ENCODE results near the gene HAPLN1.
A peak's percentile ranks its signal among the peaks of the same experiment; 100 is the strongest.

The HAPLN1 gene

DNA sequence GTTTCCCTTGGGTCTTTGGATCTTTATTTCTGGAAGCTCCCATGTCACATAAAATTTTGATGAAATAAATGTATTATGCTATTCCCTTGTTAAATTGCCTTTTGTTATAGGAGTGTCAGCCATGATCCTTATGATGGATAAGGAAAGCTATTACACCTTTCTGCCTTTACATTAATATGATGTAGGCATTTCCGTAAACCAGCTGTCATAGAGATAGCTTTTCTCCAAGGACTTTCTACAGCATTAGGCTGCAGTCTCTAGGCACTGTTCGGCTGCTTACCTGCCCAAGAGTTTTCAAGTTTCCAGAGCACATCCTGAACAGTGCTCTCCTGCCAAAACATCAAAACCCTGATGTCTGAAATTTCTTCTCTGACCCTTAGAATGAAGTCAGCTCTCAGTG, 87.4 kb downstream of the HAPLN1 start:
- no peak for DNase-seq

DNA sequence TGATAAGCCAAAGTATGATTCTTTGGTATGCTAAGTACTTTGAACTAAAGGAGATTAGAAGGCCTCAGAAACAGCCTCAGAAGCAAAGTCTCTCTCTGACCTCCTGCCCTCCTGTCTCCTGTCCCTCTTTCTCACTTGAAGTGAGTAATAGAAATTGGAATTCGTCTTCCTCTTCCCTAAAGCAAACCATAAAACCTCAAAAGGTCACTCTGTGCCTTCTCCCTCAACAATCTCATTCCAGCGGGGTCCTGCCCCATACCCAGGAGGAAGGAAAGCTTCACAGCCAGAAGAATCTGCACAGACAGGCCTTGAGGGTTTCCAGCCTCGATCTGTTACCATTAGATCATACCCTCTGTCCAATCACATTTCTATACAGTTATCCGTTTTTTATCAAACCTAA, 87.8 kb downstream of the HAPLN1 start:
- DNase-seq: no peak

DNA sequence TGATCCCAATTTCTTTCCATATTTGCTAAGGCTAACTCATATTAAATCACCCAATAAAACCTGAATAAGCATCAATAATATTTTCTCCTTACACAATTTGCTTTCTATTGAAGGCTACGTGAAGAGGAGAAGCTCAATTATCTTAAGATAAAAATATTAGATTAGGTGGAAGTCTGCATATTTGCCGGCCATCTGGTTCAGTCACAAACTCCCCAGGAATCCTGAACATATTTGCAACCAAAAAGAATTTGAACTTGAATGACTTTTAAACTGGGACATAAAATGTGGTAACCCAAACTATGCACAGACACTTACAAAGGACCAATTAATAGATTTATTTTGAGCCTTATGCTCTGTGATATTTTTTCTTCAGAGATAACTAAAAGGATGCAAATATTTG, 92.3 kb downstream of the HAPLN1 start:
- DNase-seq: no peak

DNA sequence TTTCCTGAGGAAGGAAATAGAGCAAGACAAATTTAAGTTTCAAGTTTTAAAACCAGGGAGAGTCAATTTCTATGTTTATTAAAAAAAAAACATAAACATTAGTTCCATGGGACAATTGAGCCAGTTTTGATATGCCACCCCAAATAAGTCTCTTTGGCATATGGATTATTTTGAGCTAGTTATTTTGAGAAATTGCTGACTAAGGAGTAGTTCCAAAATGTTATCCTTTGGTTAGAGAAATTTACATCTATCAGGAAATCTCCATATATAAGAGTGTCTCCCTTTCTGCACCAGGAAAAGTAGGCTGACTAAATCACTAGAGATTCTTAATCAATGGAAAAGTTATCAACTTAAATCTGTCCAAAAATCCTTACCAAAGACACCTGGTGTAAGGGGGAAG, 105.8 kb downstream of the HAPLN1 start:
- no peak for DNase-seq

DNA sequence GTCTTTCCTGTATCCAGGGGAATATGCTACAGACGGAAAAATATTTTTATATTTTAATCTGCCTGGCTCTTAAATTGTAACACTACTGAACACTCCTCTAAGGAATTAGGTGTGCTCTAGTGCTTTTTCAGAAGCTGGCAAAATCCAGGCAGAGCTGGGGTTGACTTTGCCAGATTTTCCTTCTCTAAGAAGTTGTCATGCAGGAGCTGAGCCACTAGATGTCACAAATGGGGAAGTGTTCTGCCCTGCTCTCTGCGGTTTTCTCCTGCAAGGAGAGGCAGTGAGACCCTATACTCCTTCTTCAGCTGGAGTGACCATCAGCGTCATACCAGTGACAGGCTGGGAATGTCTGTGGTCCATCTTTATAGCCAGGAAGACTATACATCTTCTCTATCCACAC, 112.5 kb downstream of the HAPLN1 start:
- DNase-seq: peak; percentile 15

GRCh38 chr5:83595217-83595616, 125.4 kb downstream of the HAPLN1 start:
- no peak for DNase-seq

DNA sequence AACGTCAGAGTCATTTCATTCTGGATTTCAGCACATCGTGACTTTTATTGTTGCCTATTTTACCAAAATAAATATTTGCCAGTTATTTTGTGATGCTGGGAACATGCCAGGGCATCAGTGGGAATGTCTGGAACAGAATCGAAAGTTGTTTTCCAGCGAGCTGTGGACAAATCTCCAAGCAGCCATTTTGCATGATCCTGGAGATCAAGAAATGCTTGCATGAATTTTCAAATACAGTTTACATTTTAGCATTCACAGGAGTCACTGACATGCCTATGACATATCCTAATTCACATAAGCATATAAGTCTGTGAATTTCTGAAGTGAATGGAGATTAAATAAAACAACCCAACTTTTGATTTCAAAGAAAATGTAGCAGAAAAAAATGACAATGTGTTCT, 129.7 kb downstream of the HAPLN1 start:
- no peak for DNase-seq

DNA sequence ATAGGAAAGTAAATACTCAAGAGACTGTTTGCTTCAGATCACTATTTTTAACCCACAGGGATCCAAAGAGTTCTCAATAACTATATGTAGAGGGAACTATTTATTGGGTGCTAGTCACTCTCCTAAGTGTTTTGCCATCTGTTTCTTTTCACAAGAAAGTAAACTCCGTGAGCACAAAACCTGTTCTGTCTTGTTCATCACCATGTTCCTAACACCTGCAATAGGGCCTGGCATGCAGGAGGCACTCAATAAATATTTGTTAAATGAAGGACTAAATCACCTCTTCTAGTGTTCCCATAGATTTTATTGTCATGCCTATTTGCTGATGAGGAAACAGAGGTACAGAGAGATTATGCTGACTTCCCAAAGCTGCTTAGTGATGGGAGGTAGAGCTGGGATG, 130.9 kb downstream of the HAPLN1 start:
- DNase-seq: peak; percentile 48

All from NCI-H1105 (cell line).